ENCODE results near the gene NHSL1. TPM values are rescaled to one million over a fixed set of nuclear protein-coding genes. Genes with fewer than 3 reads are reported as not detected.

NHSL1 gene
- total and polyA plus RNA-seq, 9 of the 15 experiments (the other 6 are each of a cell fraction or from before 2014, with no cell fraction given), result 0.09 to 0.20 TPM; not detected in 7

GRCh38 chr6:138403801-138404665, 95.3 kb downstream of the NHSL1 start, which contains the start of gene HEBP2 (continued):
- TF ChIP-seq ID3 (CRISPR knock-in tag; IDR thresholded peaks at IDR 0.05) (no peak), ID3 (tag; IDR thresholded peaks at IDR 0.05) (no peak), HMG20A (CRISPR knock-in tag; conservative IDR thresholded peaks at IDR 0.05) (no peak), NR2F6 (CRISPR knock-in tag; IDR thresholded peaks at IDR 0.05) (no peak), ELK1 (CRISPR knock-in tag; IDR thresholded peaks at IDR 0.05) (no peak), MCM5 (IDR thresholded peaks at IDR 0.05; ENCODE audit: low read depth) (no peak), HDAC8 (tag; IDR thresholded peaks at IDR 0.05) (no peak), DDX20 (tag; IDR thresholded peaks at IDR 0.05; ENCODE audit: low read depth) (no peak), XRCC3 (IDR thresholded peaks at IDR 0.05) (no peak), COPS2 (conservative IDR thresholded peaks at IDR 0.05) (no peak), IRF9 (tag; IDR thresholded peaks at IDR 0.05) (no peak), ELF1 (tag; IDR thresholded peaks at IDR 0.05) (peak; percentile 79), NFXL1 (CRISPR knock-in tag; IDR thresholded peaks at IDR 0.05) (no peak), ATF1 (CRISPR knock-in tag; IDR thresholded peaks at IDR 0.05) (no peak), ATF1 (tag; IDR thresholded peaks at IDR 0.05) (peak; percentile 80), FOXJ3 (CRISPR knock-in tag; IDR thresholded peaks at IDR 0.05) (no peak), TOE1 (IDR thresholded peaks at IDR 0.05; ENCODE audit: borderline replicate concordance) (peak; percentile 45; the same call in 1 of the 2 replicates), TOE1 (CRISPR knock-in tag; IDR thresholded peaks at IDR 0.05; ENCODE audit: borderline replicate concordance, low read depth) (no peak), ZNF23 (CRISPR knock-in tag; IDR thresholded peaks at IDR 0.05) (no peak)
- TF ChIP-seq, protein P1, sequence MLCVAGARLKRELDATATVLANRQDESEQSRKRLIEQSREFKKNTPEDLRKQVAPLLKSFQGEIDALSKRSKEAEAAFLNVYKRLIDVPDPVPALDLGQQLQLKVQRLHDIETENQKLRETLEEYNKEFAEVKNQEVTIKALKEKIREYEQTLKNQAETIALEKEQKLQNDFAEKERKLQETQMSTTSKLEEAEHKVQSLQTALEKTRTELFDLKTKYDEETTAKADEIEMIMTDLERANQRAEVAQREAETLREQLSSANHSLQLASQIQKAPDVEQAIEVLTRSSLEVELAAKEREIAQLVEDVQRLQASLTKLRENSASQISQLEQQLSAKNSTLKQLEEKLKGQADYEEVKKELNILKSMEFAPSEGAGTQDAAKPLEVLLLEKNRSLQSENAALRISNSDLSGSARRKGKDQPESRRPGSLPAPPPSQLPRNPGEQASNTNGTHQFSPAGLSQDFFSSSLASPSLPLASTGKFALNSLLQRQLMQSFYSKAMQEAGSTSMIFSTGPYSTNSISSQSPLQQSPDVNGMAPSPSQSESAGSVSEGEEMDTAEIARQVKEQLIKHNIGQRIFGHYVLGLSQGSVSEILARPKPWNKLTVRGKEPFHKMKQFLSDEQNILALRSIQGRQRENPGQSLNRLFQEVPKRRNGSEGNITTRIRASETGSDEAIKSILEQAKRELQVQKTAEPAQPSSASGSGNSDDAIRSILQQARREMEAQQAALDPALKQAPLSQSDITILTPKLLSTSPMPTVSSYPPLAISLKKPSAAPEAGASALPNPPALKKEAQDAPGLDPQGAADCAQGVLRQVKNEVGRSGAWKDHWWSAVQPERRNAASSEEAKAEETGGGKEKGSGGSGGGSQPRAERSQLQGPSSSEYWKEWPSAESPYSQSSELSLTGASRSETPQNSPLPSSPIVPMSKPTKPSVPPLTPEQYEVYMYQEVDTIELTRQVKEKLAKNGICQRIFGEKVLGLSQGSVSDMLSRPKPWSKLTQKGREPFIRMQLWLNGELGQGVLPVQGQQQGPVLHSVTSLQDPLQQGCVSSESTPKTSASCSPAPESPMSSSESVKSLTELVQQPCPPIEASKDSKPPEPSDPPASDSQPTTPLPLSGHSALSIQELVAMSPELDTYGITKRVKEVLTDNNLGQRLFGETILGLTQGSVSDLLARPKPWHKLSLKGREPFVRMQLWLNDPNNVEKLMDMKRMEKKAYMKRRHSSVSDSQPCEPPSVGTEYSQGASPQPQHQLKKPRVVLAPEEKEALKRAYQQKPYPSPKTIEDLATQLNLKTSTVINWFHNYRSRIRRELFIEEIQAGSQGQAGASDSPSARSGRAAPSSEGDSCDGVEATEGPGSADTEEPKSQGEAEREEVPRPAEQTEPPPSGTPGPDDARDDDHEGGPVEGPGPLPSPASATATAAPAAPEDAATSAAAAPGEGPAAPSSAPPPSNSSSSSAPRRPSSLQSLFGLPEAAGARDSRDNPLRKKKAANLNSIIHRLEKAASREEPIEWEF (CRISPR knock-in tag; IDR thresholded peaks at IDR 0.05), result no peak
- TF ChIP-seq, protein P2, sequence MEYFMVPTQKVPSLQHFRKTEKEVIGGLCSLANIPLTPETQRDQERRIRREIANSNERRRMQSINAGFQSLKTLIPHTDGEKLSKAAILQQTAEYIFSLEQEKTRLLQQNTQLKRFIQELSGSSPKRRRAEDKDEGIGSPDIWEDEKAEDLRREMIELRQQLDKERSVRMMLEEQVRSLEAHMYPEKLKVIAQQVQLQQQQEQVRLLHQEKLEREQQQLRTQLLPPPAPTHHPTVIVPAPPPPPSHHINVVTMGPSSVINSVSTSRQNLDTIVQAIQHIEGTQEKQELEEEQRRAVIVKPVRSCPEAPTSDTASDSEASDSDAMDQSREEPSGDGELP (CRISPR knock-in tag; IDR thresholded peaks at IDR 0.05; ENCODE audit: borderline replicate concordance), result peak; percentile 92

All from K562 (cell line).